A549 (cell line): ENCODE measurements around the gene FBLN1.

Experiments
- MAZ ChIP-seq: fragments of 150-350 bp; IDR thresholded peaks from 2 replicates; pipeline ENCODE4 v1.6.1; 2014; ENCODE audit warnings: antibody characterized with exemption, low read depth, low read length, borderline replicate concordance
- POLR2A ChIP-seq: IDR thresholded peaks from 2 replicates; pipeline ENCODE4 v1.6.1; 2012; ENCODE audit warnings: mild to moderate bottlenecking, low read length
- REST ChIP-seq: fragments of 200-600 bp; sonication (generic); IDR thresholded peaks from 2 replicates; pipeline ENCODE4 v1.6.1; 2016; ENCODE audit warnings: antibody characterized with exemption, mild to moderate bottlenecking, moderate library complexity

- TF ChIP-seq POLR2A (no peak), REST (no peak), MAZ (no peak)
Observed at GRCh38 chr22:45577746-45578523, 75.3 kb downstream of the FBLN1 start.
